Endothelial cell of umbilical vein (primary cell): ENCODE data around the gene TOX2. TPM values are rescaled to one million over a fixed set of nuclear protein-coding genes. Genes with fewer than 3 reads are reported as not detected.

ENCODE experiments used
- BruUV-seq: library from RNA; stranded (reverse); fragments of 400-500 nt; replicated peaks from 2 replicates; lab custom pipeline; 2021; lab: Mats Ljungman, UMichigan
- CTCF ChIA-PET: fragments of 300-600, 350-600 bp; sonication (Branson Sonifier 250); formaldehyde crosslinking; loops from one replicate; lab custom pipeline; 2021; ENCODE audit warnings: antibody characterized with exemption, inconsistent platforms; lab: Charles Lee
- POLR2A ChIA-PET: fragments of 300-600, 350-600 bp; sonication (Branson Sonifier 250); formaldehyde crosslinking; loops from one replicate; lab custom pipeline; 2021; ENCODE audit warnings: antibody characterized with exemption, inconsistent platforms; lab: Charles Lee
- DNase-seq: peaks from one replicate; pipeline ENCODE4 v3.0.0-alpha.2; 2011; ENCODE audit warnings: low read depth, low spot score
- FAIRE-seq: peaks from 2 replicates; lab custom pipeline; 2011; peaks lifted over from hg19 to GRCh38; lab: Jason Lieb, UNC
- H2AFZ ChIP-seq: 2 replicates; pipeline ENCODE4 v1.6.0; 2012; ENCODE audit warnings: low read depth, low read length, control low read depth, inconsistent platforms
- H3K27ac ChIP-seq: 2 replicates; pipeline ENCODE4 v1.5.1; 2011; ENCODE audit warnings: low read depth, mild to moderate bottlenecking, control low read depth, low read length, moderate library complexity; ENCODE audit not compliant: insufficient read depth
- H3K27me3 ChIP-seq, 2 experiments: 2 replicates each; pipeline versions ENCODE4 v1.6.0 to v1.6.1; 2011; ENCODE audit warnings: low read length in 2 of 2, mixed read lengths in 1 of 2; ENCODE audit not compliant: control insufficient read depth in 2 of 2, insufficient read depth in 2 of 2
- H3K36me3 ChIP-seq, 2 experiments: 2 replicates in 1 of 2; 3 replicates in 1 of 2; pipeline ENCODE4 v1.5.1; 2011; ENCODE audit warnings: low read length in 2 of 2, mild to moderate bottlenecking in 1 of 2, moderate library complexity in 1 of 2; ENCODE audit not compliant: control insufficient read depth in 2 of 2, insufficient read depth in 2 of 2; ENCODE audit errors: extremely low read depth in 1 of 2
- H3K4me1 ChIP-seq: 3 replicates; pipeline ENCODE4 v1.5.1; 2011; ENCODE audit warnings: mild to moderate bottlenecking, low read length; ENCODE audit not compliant: control insufficient read depth, insufficient read depth; ENCODE audit errors: extremely low read depth
- H3K4me2 ChIP-seq: 2 replicates; pipeline ENCODE4 v1.6.1; 2011; ENCODE audit warnings: low read length, control low read depth, mixed read lengths; ENCODE audit not compliant: insufficient read depth
- H3K4me3 ChIP-seq, 3 experiments: fragments of 200-600 bp in 1 of 3; sonication (generic), shearing (Covaris generic) in 1 of 3; replicated peaks in 1 of 3; 2 replicates each; pipeline ENCODE4 v1.5.1; 2011 to 2016; ENCODE audit warnings: control low read depth in 3 of 3, low read length in 3 of 3, mild to moderate bottlenecking in 2 of 3, inconsistent platforms in 1 of 3, low read depth in 1 of 3, moderate library complexity in 1 of 3; ENCODE audit not compliant: insufficient read depth in 1 of 3
- H3K79me2 ChIP-seq: 2 replicates; pipeline ENCODE4 v1.6.0; 2012; ENCODE audit warnings: low read length, inconsistent platforms; ENCODE audit not compliant: control insufficient read depth, insufficient read depth
- H3K9ac ChIP-seq: replicated peaks from 2 replicates; pipeline ENCODE3; 2011; ENCODE audit warnings: low read length, control low read depth; ENCODE audit not compliant: insufficient read depth; ENCODE audit errors: extremely low read depth
- H3K9me1 ChIP-seq: replicated peaks from 3 replicates; pipeline ENCODE4 v1.6.0; 2011; ENCODE audit warnings: mild to moderate bottlenecking, low read length; ENCODE audit not compliant: control insufficient read depth, insufficient read depth; ENCODE audit errors: extremely low read depth
- H3K9me3 ChIP-seq: replicated peaks from 2 replicates; pipeline ENCODE4 v1.5.1; 2012; ENCODE audit warnings: low read length, inconsistent platforms; ENCODE audit not compliant: control insufficient read depth, insufficient read depth
- H4K20me1 ChIP-seq: replicated peaks from 2 replicates; pipeline ENCODE3; 2011; ENCODE audit warnings: mild to moderate bottlenecking, low read length; ENCODE audit not compliant: control insufficient read depth, insufficient read depth; ENCODE audit errors: extremely low read depth
- EZH2 ChIP-seq: IDR thresholded peaks from 2 replicates; pipeline ENCODE4 v1.6.1; 2012; ENCODE audit warnings: borderline replicate concordance, low read depth, mild to moderate bottlenecking, moderate library complexity, low read length, inconsistent platforms; ENCODE audit not compliant: severe bottlenecking
- FOS ChIP-seq: IDR thresholded peaks from 2 replicates; pipeline ENCODE4 v1.6.1; 2011; ENCODE audit warnings: mild to moderate bottlenecking, low read length, moderate library complexity, borderline replicate concordance; ENCODE audit not compliant: insufficient read depth
- GATA2 ChIP-seq: IDR thresholded peaks from 2 replicates; pipeline ENCODE4 v1.7.0; 2011; ENCODE audit warnings: low read depth, mild to moderate bottlenecking, moderate library complexity, mixed read lengths, low read length; ENCODE audit not compliant: insufficient read length, insufficient read depth
- JUN ChIP-seq: IDR thresholded peaks from 2 replicates; pipeline ENCODE4 v1.6.1; 2011; ENCODE audit warnings: borderline replicate concordance, low read depth; ENCODE audit not compliant: insufficient read length, insufficient read depth
- MAX ChIP-seq: IDR thresholded peaks from 2 replicates; pipeline ENCODE4 v1.6.1; 2011; ENCODE audit not compliant: insufficient read depth, insufficient read length
- MYC ChIP-seq: IDR thresholded peaks from one replicate; pipeline ENCODE4 v1.6.1; 2011; ENCODE audit warnings: mild to moderate bottlenecking, low read depth, low read length
- POLR2A ChIP-seq: IDR thresholded peaks from 2 replicates; pipeline ENCODE4 v1.6.1; 2012; ENCODE audit warnings: low read depth, mild to moderate bottlenecking, control low read depth, low read length
- POLR2AphosphoS5 ChIP-seq: IDR thresholded peaks from 2 replicates; pipeline ENCODE4 v1.6.1; 2012; ENCODE audit warnings: low read depth, mild to moderate bottlenecking, control low read depth, low read length, moderate library complexity; ENCODE audit not compliant: insufficient read depth
- dilution Hi-C: fragments of 300-500 bp; cut with MboI; formaldehyde crosslinking; loops from one replicate; pipeline ENCODE4 v1.15.0; 2019; ENCODE audit warnings: low sequenced_read_pairs; ENCODE audit not compliant: extremely low pct_ligation_motif_present
- intact Hi-C: fragments of 100-400 bp; cut with micrococcal nuclease; formaldehyde crosslinking; loops from one replicate; pipeline ENCODE4 v1.10.0; 2022
- polyA plus RNA-seq, 4 experiments: library from polyadenylated mRNA; depleted of rRNA in 3 of 4; stranded (reverse) in 3 of 4; unstranded in 1 of 4; fragments of >200 nt; gene quantifications; 2 replicates each; pipeline versions ENCODE4 v1.2.1 to v1.2.3, GENCODE V29; 2011 to 2012; ENCODE audit warnings: missing spikeins in 1 of 4
- total RNA-seq: library from RNA; stranded (reverse); gene quantifications from 2 replicates; pipeline ENCODE4 v1.2.3, GENCODE V29; 2021
- TF ChIP-seq, protein P1 (sequence below), 2 donors: IDR thresholded peaks; 1 replicate in 1 of 2; 2 replicates in 1 of 2; pipeline ENCODE4 v1.5.1; 2011; ENCODE audit warnings: low read length in 2 of 2, mild to moderate bottlenecking in 2 of 2, moderate library complexity in 2 of 2, control low read depth in 1 of 2, inconsistent platforms in 1 of 2, low read depth in 1 of 2; ENCODE audit not compliant: insufficient read depth in 1 of 2; ENCODE audit errors: extremely low read depth in 1 of 2

Gene TOX2
- total and polyA plus RNA-seq, 2 donors (not counting 3 experiments of a cell fraction or from before 2014, with no cell fraction given): 7.0 to 18.6 TPM

DNA sequence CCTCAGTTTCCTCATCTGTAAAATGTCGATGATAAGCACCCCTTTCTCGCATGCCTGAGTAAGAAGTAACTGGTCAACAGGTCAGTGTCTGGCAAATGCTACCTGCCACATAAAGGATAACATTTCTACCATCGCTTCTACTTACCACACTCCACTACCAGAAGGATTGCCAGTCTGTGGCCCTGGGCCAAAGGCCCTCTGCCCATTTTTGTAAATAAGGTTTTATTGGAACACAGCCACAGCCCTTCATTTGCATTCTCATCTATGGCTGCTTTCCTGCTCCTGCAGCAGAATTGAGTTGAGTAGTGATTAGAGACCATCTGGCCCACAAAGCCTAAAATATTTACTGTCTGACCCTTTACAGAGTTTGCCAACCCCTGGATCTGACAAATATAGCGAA is 121.8 kb downstream of the TOX2 start:
- FAIRE-seq (no peak), DNase-seq (no peak)
- H3K4me2 ChIP-seq: no peak overlapping the region
- CTCF ChIA-PET: interaction anchor here (1.0 kb wide), 1 partner anchor 15 kb away, joined by 3 read pairs; no protein-coding TSS in a partner anchor
- H3K4me3 ChIP-seq: no peak overlapping the region
- intact Hi-C loops: no loop called here
- H3K9me1 ChIP-seq: no peaks in the 10 kb centered on the region
- no peaks in the 10 kb centered on the region for H3K9me3 ChIP-seq
- no peaks in the 10 kb centered on the region for H3K36me3 ChIP-seq
- H3K4me1 ChIP-seq: no peaks in the 10 kb centered on the region
- no peak overlapping the region for H2AFZ ChIP-seq
- POLR2A ChIA-PET: no interaction called here
- no peak overlapping the region for H3K9ac ChIP-seq
- H4K20me1 ChIP-seq: no peaks in the 10 kb centered on the region
- no peak overlapping the region for H3K27ac ChIP-seq
- dilution Hi-C loops: no loop called here
- H3K79me2 ChIP-seq: no peaks in the 10 kb centered on the region
- H3K27me3 ChIP-seq: peaks cover 0 to 6% of the 10 kb centered on the region in 2 experiments
- no peak for TF ChIP-seq JUN
- no peak for TF ChIP-seq GATA2
- no peak for TF ChIP-seq POLR2AphosphoS5
- no peak for TF ChIP-seq POLR2A
- TF ChIP-seq FOS: no peak
- TF ChIP-seq, protein P1, sequence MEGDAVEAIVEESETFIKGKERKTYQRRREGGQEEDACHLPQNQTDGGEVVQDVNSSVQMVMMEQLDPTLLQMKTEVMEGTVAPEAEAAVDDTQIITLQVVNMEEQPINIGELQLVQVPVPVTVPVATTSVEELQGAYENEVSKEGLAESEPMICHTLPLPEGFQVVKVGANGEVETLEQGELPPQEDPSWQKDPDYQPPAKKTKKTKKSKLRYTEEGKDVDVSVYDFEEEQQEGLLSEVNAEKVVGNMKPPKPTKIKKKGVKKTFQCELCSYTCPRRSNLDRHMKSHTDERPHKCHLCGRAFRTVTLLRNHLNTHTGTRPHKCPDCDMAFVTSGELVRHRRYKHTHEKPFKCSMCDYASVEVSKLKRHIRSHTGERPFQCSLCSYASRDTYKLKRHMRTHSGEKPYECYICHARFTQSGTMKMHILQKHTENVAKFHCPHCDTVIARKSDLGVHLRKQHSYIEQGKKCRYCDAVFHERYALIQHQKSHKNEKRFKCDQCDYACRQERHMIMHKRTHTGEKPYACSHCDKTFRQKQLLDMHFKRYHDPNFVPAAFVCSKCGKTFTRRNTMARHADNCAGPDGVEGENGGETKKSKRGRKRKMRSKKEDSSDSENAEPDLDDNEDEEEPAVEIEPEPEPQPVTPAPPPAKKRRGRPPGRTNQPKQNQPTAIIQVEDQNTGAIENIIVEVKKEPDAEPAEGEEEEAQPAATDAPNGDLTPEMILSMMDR (IDR thresholded peaks at IDR 0.05; ENCODE audit: extremely low read depth in 1 of 2, insufficient read depth in 1 of 2, low read depth in 1 of 2, low read length in 2 of 2): no peak
- TF ChIP-seq MAX: no peak
- no peak for TF ChIP-seq EZH2
- no peak for TF ChIP-seq MYC
- BruUV-seq: no TSS peak
